K562 treated with DMSO at 1 percent for 12 hours (cell line): Measurements from ENCODE around the gene FLNA. TPM values are rescaled to one million over a fixed set of nuclear protein-coding genes. Genes with fewer than 3 reads are reported as not detected.

Source experiments
- total RNA-seq: library from RNA; unstranded; fragments of 300-600 nt; gene quantifications from 2 replicates; pipeline ENCODE4 v1.2.3, GENCODE V29; 2022; ENCODE audit not compliant: insufficient read depth

The FLNA gene
- 341 and 418 TPM in 2 replicates for total RNA-seq

GRCh38 chrX:154374313-154375155 lies at the start of gene FLNA:
Gene FLNA (minus strand): TSS chrX:154374634. CDS start chrX:154371245, 3,389 bp downstream.

GRCh38 chrX:154409222-154409871 lies 34.9 kb upstream of the FLNA start, which contains the start of gene DNASE1L1:
Gene DNASE1L1 (minus strand): TSS chrX:154409254. CDS start chrX:154405568, 3,686 bp downstream.

GRCh38 chrX:154397888-154398667 lies 23.6 kb upstream of the FLNA start, which contains the start of gene RPL10:
Gene RPL10 (plus strand): TSS chrX:154398377. CDS start chrX:154398520, 143 bp downstream.

GRCh38 chrX:154378799-154379568 lies 4.5 kb upstream of the FLNA start, which contains the start of gene EMD:
Gene EMD (plus strand): TSS chrX:154379295. CDS start chrX:154379485, 190 bp downstream.

Other genes with a start within 250 kb of the FLNA start
- gene OPN1LW, start 230.4 kb downstream of the FLNA start, total RNA-seq: not detected in 2 replicates
- gene OPN1MW, start 192.0 kb downstream of the FLNA start, total RNA-seq: not detected in 2 replicates
- not detected in 2 replicates for gene OPN1MW2, start 154.9 kb downstream of the FLNA start, total RNA-seq
- gene OPN1MW3, start 117.1 kb downstream of the FLNA start, total RNA-seq: not detected in 2 replicates
- gene TEX28, start 79.5 kb downstream of the FLNA start, total RNA-seq: not detected in 2 replicates
- gene TKTL1, start 78.8 kb downstream of the FLNA start, total RNA-seq: 2.1 and 2.4 TPM in 2 replicates
- 91.1 and 109 TPM in 2 replicates for gene EMD, start 4.7 kb upstream of the FLNA start, total RNA-seq
- 13,537 and 14,219 TPM in 2 replicates for gene RPL10, start 23.7 kb upstream of the FLNA start, total RNA-seq
- 17.3 and 23.7 TPM in 2 replicates for gene DNASE1L1, start 34.6 kb upstream of the FLNA start, total RNA-seq
- gene TAFAZZIN, start 36.9 kb upstream of the FLNA start, total RNA-seq: 35.8 and 57.5 TPM in 2 replicates
- 160 and 217 TPM in 2 replicates for gene ATP6AP1, start 54.0 kb upstream of the FLNA start, total RNA-seq
- gene GDI1, start 62.5 kb upstream of the FLNA start, total RNA-seq: 95.4 and 142 TPM in 2 replicates
- gene FAM50A, start 69.5 kb upstream of the FLNA start, total RNA-seq: 157 and 192 TPM in 2 replicates
- 4.0 and 16.9 TPM in 2 replicates for gene PLXNA3, start 83.6 kb upstream of the FLNA start, total RNA-seq
- 161 and 296 TPM in 2 replicates for gene LAGE3, start 104.6 kb upstream of the FLNA start, total RNA-seq
- 70.2 and 101 TPM in 2 replicates for gene UBL4A, start 112.0 kb upstream of the FLNA start, total RNA-seq
- gene SLC10A3, start 116.0 kb upstream of the FLNA start, total RNA-seq: 31.6 and 46.3 TPM in 2 replicates
- gene FAM3A, start 141.6 kb upstream of the FLNA start, total RNA-seq: 90.5 and 100 TPM in 2 replicates
- gene G6PD, start 172.2 kb upstream of the FLNA start, total RNA-seq: 131 and 186 TPM in 2 replicates
- gene IKBKG, start 173.0 kb upstream of the FLNA start, total RNA-seq: 42.2 and 49.6 TPM in 2 replicates
- gene CTAG1A, start 210.5 kb upstream of the FLNA start, total RNA-seq: not detected in 2 replicates
- not detected in 2 replicates for gene CTAG1B, start 244.6 kb upstream of the FLNA start, total RNA-seq